Type B pancreatic cell (in vitro differentiated cells): Measurements from ENCODE around the gene CALY. TPM values are rescaled to one million over a fixed set of nuclear protein-coding genes. Genes with fewer than 3 reads are reported as not detected.
"Not testable (repeated sequence)": the region's sequence is repeated elsewhere in the genome, so short reads cannot be mapped to it uniquely, and the experiment has no call there.

Source experiments
- DNase-seq: peaks from one replicate; pipeline ENCODE4 v3.0.0; 2021; ENCODE audit warnings: mixed read lengths; ENCODE audit not compliant: unreplicated experiment; ENCODE audit errors: extremely low spot score
- H3K27ac Mint-ChIP-seq: 2 replicates; pipeline ENCODE4 v1.8.0; 2021; ENCODE audit warnings: mild to moderate bottlenecking, mixed read lengths
- H3K27me3 Mint-ChIP-seq: 2 replicates; pipeline ENCODE4 v1.8.0; 2021; ENCODE audit warnings: mixed read lengths
- H3K36me3 Mint-ChIP-seq: 2 replicates; pipeline ENCODE4 v1.8.0; 2021; ENCODE audit warnings: mixed read lengths
- H3K4me1 Mint-ChIP-seq: one replicate; pipeline ENCODE4 v1.8.0; 2021; ENCODE audit warnings: mixed read lengths; ENCODE audit not compliant: unreplicated experiment
- H3K4me3 Mint-ChIP-seq: 2 replicates; pipeline ENCODE4 v1.8.0; 2021; ENCODE audit warnings: mild to moderate bottlenecking, mixed read lengths
- H3K9me3 Mint-ChIP-seq: 2 replicates; pipeline ENCODE4 v1.8.0; 2021; ENCODE audit warnings: mixed read lengths
- CTCF ChIP-seq: fragments of 200-600 bp; sonication (generic); conservative IDR thresholded peaks from 2 replicates; pipeline ENCODE4 v1.5.0; 2021; ENCODE audit warnings: antibody characterized with exemption, mild to moderate bottlenecking
- total RNA-seq: library from RNA; stranded (reverse); gene quantifications from 2 replicates; pipeline ENCODE4 v1.2.1, GENCODE V29; 2021; ENCODE audit warnings: low replicate concordance

The CALY gene
- total RNA-seq, 1 donor from 2014 or later = 3.6 TPM

GRCh38 chr10:133375357-133376115, 38.8 kb upstream of the CALY start:
- Mint-ChIP-seq H3K4me1 (peaks cover 10% of the 10 kb centered on the region), H3K27ac (no peak overlapping the region), H3K4me3 (peak overlapping the region; percentile 74), H3K9me3 (no peaks in the 10 kb centered on the region), H3K36me3 (no peaks in the 10 kb centered on the region), H3K27me3 (no peaks in the 10 kb centered on the region)
- no peak for TF ChIP-seq CTCF
- no peak for DNase-seq

GRCh38 chr10:133373174-133374090, 36.7 kb upstream of the CALY start, which contains the start of gene ECHS1:
Gene ECHS1, minus strand, starts transcription at chr10:133373354. Its CDS starts 21 bp downstream, at chr10:133373333.
- no peak for TF ChIP-seq CTCF
- H3K4me1 Mint-ChIP-seq = peaks cover 10% of the 10 kb centered on the region
- H3K4me3 Mint-ChIP-seq = peak within 1 kb of the TSS; percentile 89
- H3K27ac Mint-ChIP-seq = peak within 1 kb of the TSS; percentile 44
- no peaks in the 10 kb centered on the region for H3K36me3 Mint-ChIP-seq
- peak; percentile 99 for DNase-seq
- no peaks in the 10 kb centered on the region for H3K27me3 Mint-ChIP-seq
- H3K9me3 Mint-ChIP-seq = no peaks in the 10 kb centered on the region

GRCh38 chr10:133372507-133372906, 35.8 kb upstream of the CALY start:
- Mint-ChIP-seq H3K27me3 (no peaks in the 10 kb centered on the region), H3K4me3 (peak overlapping the region; percentile 84), H3K36me3 (peaks cover 3% of the 10 kb centered on the region), H3K9me3 (no peaks in the 10 kb centered on the region), H3K27ac (no peak overlapping the region), H3K4me1 (peaks cover 10% of the 10 kb centered on the region)
- DNase-seq = no peak
- no peak for TF ChIP-seq CTCF

GRCh38 chr10:133370030-133370786, 33.5 kb upstream of the CALY start:
- Mint-ChIP-seq H3K4me1 (peaks cover 10% of the 10 kb centered on the region), H3K4me3 (peak overlapping the region; percentile 44), H3K36me3 (peaks cover 3% of the 10 kb centered on the region), H3K27me3 (no peaks in the 10 kb centered on the region), H3K27ac (no peak overlapping the region), H3K9me3 (no peaks in the 10 kb centered on the region)
- DNase-seq = no peak
- no peak for TF ChIP-seq CTCF

GRCh38 chr10:133368153-133368552, 31.5 kb upstream of the CALY start:
- no peak overlapping the region for H3K4me3 Mint-ChIP-seq
- H3K9me3 Mint-ChIP-seq = no peaks in the 10 kb centered on the region
- no peak for TF ChIP-seq CTCF
- no peak overlapping the region for H3K27ac Mint-ChIP-seq
- no peaks in the 10 kb centered on the region for H3K27me3 Mint-ChIP-seq
- H3K36me3 Mint-ChIP-seq = peaks cover 9% of the 10 kb centered on the region
- no peak for DNase-seq
- peaks cover 6% of the 10 kb centered on the region for H3K4me1 Mint-ChIP-seq

- not testable (repeated sequence) for H3K9me3 Mint-ChIP-seq, H3K4me3 Mint-ChIP-seq, H3K27ac Mint-ChIP-seq, H3K4me1 Mint-ChIP-seq, H3K27me3 Mint-ChIP-seq, DNase-seq, H3K36me3 Mint-ChIP-seq
These were observed 30.8 kb upstream of the CALY start for GRCh38 chr10:133367461-133367860.
